ENCODE results near the gene TP53BP2.

DNA sequence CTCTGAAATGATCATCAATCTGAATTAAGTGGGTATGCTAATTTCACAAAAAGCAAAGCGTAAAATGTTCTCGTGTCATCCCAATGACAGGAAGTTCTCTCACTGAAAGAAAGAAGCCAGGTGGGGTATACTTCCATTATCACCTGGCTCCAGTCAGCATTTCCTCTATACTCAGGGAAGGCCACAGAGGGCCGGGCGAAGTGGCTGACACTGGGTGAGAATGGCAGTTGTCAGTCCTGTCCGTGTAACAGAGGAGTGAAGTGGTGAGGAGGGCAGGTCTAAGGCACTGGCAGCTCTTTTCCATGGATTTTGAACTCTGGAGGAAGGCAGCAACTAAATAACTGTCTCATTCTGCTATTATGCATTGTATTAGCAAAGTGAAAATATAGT lies 73.0 kb downstream of the TP53BP2 start:
- TF ChIP-seq CTCF (IDR thresholded peaks at IDR 0.05 in 2 of 3, conservative IDR thresholded peaks at IDR 0.05 in 1 of 3; ENCODE audit: borderline replicate concordance in 1 of 3, insufficient read depth in 1 of 3, low read depth in 2 of 3, low read length in 2 of 3) = no peak
- TF ChIP-seq ZBTB33 (IDR thresholded peaks at IDR 0.05; ENCODE audit: extremely low read depth, insufficient replicate concordance, low read length) = no peak
- TF ChIP-seq ZFX (IDR thresholded peaks at IDR 0.05) = no peak
- TF ChIP-seq EZH2phosphoT487 (IDR thresholded peaks at IDR 0.05; ENCODE audit: borderline replicate concordance) = no peak
- TF ChIP-seq POLR2AphosphoS5 (IDR thresholded peaks at IDR 0.05; ENCODE audit: low read depth, low read length) = no peak
- no peak for TF ChIP-seq ZNF274 (IDR thresholded peaks at IDR 0.05; ENCODE audit: low read depth, low read length)

Data from HCT116 (cell line).